GM12892 (cell line): ENCODE data around the gene BABAM2.

Source experiments
- POLR2A ChIP-seq: IDR thresholded peaks from 2 replicates; pipeline ENCODE4 v1.6.1; 2011; ENCODE audit warnings: low read depth, low read length, control low read depth
- POLR2AphosphoS5 ChIP-seq: IDR thresholded peaks from 2 replicates; pipeline ENCODE4 v1.6.1; 2011; ENCODE audit warnings: low read depth, low read length, control low read depth
- TAF1 ChIP-seq: IDR thresholded peaks from 2 replicates; pipeline ENCODE4 v1.6.1; 2011; ENCODE audit warnings: low read depth, mild to moderate bottlenecking, control low read depth, low read length, borderline replicate concordance

- no peak for TF ChIP-seq TAF1
- no peak for TF ChIP-seq POLR2A
- TF ChIP-seq POLR2AphosphoS5: no peak
Measured at GRCh38 chr2:27884601-27885000, 5.9 kb upstream of the BABAM2 start.
